ENCODE measurements around the gene SPRR1B.

- no peak for TF ChIP-seq CTCF (conservative IDR thresholded peaks at IDR 0.05; ENCODE audit: low read depth, low read length)
- no peak for TF ChIP-seq EZH2phosphoT487 (IDR thresholded peaks at IDR 0.05; ENCODE audit: borderline replicate concordance, low read length)
Measured at GRCh38 chr1:152998476-152998875, 32.5 kb upstream of the SPRR1B start.

Measured in PC-3 (cell line).